H1 (cell line): ENCODE measurements around the gene PRDM10. TPM values are rescaled to one million over a fixed set of nuclear protein-coding genes. Genes with fewer than 3 reads are reported as not detected.

ENCODE experiments used
- CHD2 ChIP-seq: IDR thresholded peaks from 2 replicates; pipeline ENCODE4 v1.6.1; 2012; ENCODE audit warnings: low read length, improper control_type of control experiment
- CREB1 ChIP-seq: IDR thresholded peaks from 2 replicates; pipeline ENCODE4 v1.6.1; 2012; ENCODE audit warnings: inconsistent platforms
- GTF2F1 ChIP-seq: IDR thresholded peaks from 2 replicates; pipeline ENCODE4 v1.6.1; 2012; ENCODE audit warnings: low read depth, low read length, improper control_type of control experiment, borderline replicate concordance
- KDM1A ChIP-seq: fragments of 200-600, 300-600 bp; sonication (generic); IDR thresholded peaks from 2 replicates; pipeline ENCODE4 v1.7.1; 2016; ENCODE audit warnings: mild to moderate bottlenecking, low read length, borderline replicate concordance
- KDM5A ChIP-seq: fragments of 200-600 bp; IDR thresholded peaks from 2 replicates; pipeline ENCODE4 v1.7.1; 2012; ENCODE audit warnings: mild to moderate bottlenecking, low read length, inconsistent platforms, mixed read lengths
- MAFK ChIP-seq: IDR thresholded peaks from 2 replicates; pipeline ENCODE4 v1.6.1; 2012; ENCODE audit warnings: low read depth, mild to moderate bottlenecking, improper control_type of control experiment, low read length
- RFX5 ChIP-seq: IDR thresholded peaks from 2 replicates; pipeline ENCODE4 v1.6.1; 2011; ENCODE audit warnings: low read depth, low read length, improper control_type of control experiment, borderline replicate concordance
- SRF ChIP-seq: IDR thresholded peaks from 2 replicates; pipeline ENCODE4 v1.6.1; 2011; ENCODE audit warnings: mild to moderate bottlenecking, low read depth, low read length, moderate library complexity
- SUZ12 ChIP-seq: fragments of 200-600 bp; sonication (generic); IDR thresholded peaks from 2 replicates; pipeline ENCODE4 v1.6.1; 2012; ENCODE audit warnings: mild to moderate bottlenecking, inconsistent platforms, low read length, moderate library complexity, mixed read lengths
- YY1 ChIP-seq: IDR thresholded peaks from 2 replicates; pipeline ENCODE4 v1.6.1; 2011; ENCODE audit warnings: low read depth, mild to moderate bottlenecking, low read length
- polyA plus RNA-seq, 7 experiments: library from polyadenylated mRNA; depleted of rRNA in 3 of 7; stranded (reverse) in 5 of 7; unstranded in 2 of 7; fragments of >200 nt in 5 of 7; fragments of 200-250 nt in 2 of 7; gene quantifications; 1 replicate in 5 of 7; 2 replicates in 1 of 7; 4 replicates in 1 of 7; pipeline versions ENCODE4 v1.2.1 to v1.2.3, GENCODE V29; 2011 to 2013; ENCODE audit warnings: missing spikeins in 2 of 7, mixed read lengths in 2 of 7
- total RNA-seq: library from RNA; stranded (reverse); fragmentation: NEBNext Ultra II Directional; extraction: Animal tissue kit (Norgen Biotek cat#: 25700); gene quantifications from 2 replicates; pipeline ENCODE4 v1.2.1, GENCODE V29; 2021
- TF ChIP-seq, protein P1 (sequence below): fragments of 300-600 bp; sonication (generic); IDR thresholded peaks from 2 replicates; pipeline ENCODE4 v1.7.1; 2012; ENCODE audit warnings: low read length, moderate library complexity, mild to moderate bottlenecking, inconsistent platforms; ENCODE audit not compliant: insufficient replicate concordance

The PRDM10 gene
- total and polyA plus RNA-seq, 2 of the 8 experiments (the other 6 are each of a cell fraction or from before 2014, with no cell fraction given): 15.5 to 19.2 TPM

DNA sequence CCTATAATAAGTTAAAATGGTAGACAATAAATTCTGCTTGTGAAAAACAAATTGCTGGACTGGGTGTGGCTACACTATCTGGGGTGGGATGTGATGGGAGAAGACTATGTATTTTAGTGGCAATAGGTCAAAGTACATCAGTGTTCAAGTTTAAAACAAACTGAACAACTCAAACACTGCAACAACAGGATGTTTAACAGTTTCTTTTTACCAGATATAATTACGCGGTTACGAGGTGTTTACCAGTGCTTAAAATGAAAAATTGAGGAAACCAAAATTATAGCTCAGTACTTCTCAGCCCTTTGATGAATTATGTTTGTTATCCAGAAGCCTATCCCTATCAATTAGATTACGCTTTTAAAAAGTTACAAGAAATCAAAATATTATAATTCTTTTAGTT is 3.2 kb downstream of the PRDM10 start (continued):
- TF ChIP-seq, protein P1, sequence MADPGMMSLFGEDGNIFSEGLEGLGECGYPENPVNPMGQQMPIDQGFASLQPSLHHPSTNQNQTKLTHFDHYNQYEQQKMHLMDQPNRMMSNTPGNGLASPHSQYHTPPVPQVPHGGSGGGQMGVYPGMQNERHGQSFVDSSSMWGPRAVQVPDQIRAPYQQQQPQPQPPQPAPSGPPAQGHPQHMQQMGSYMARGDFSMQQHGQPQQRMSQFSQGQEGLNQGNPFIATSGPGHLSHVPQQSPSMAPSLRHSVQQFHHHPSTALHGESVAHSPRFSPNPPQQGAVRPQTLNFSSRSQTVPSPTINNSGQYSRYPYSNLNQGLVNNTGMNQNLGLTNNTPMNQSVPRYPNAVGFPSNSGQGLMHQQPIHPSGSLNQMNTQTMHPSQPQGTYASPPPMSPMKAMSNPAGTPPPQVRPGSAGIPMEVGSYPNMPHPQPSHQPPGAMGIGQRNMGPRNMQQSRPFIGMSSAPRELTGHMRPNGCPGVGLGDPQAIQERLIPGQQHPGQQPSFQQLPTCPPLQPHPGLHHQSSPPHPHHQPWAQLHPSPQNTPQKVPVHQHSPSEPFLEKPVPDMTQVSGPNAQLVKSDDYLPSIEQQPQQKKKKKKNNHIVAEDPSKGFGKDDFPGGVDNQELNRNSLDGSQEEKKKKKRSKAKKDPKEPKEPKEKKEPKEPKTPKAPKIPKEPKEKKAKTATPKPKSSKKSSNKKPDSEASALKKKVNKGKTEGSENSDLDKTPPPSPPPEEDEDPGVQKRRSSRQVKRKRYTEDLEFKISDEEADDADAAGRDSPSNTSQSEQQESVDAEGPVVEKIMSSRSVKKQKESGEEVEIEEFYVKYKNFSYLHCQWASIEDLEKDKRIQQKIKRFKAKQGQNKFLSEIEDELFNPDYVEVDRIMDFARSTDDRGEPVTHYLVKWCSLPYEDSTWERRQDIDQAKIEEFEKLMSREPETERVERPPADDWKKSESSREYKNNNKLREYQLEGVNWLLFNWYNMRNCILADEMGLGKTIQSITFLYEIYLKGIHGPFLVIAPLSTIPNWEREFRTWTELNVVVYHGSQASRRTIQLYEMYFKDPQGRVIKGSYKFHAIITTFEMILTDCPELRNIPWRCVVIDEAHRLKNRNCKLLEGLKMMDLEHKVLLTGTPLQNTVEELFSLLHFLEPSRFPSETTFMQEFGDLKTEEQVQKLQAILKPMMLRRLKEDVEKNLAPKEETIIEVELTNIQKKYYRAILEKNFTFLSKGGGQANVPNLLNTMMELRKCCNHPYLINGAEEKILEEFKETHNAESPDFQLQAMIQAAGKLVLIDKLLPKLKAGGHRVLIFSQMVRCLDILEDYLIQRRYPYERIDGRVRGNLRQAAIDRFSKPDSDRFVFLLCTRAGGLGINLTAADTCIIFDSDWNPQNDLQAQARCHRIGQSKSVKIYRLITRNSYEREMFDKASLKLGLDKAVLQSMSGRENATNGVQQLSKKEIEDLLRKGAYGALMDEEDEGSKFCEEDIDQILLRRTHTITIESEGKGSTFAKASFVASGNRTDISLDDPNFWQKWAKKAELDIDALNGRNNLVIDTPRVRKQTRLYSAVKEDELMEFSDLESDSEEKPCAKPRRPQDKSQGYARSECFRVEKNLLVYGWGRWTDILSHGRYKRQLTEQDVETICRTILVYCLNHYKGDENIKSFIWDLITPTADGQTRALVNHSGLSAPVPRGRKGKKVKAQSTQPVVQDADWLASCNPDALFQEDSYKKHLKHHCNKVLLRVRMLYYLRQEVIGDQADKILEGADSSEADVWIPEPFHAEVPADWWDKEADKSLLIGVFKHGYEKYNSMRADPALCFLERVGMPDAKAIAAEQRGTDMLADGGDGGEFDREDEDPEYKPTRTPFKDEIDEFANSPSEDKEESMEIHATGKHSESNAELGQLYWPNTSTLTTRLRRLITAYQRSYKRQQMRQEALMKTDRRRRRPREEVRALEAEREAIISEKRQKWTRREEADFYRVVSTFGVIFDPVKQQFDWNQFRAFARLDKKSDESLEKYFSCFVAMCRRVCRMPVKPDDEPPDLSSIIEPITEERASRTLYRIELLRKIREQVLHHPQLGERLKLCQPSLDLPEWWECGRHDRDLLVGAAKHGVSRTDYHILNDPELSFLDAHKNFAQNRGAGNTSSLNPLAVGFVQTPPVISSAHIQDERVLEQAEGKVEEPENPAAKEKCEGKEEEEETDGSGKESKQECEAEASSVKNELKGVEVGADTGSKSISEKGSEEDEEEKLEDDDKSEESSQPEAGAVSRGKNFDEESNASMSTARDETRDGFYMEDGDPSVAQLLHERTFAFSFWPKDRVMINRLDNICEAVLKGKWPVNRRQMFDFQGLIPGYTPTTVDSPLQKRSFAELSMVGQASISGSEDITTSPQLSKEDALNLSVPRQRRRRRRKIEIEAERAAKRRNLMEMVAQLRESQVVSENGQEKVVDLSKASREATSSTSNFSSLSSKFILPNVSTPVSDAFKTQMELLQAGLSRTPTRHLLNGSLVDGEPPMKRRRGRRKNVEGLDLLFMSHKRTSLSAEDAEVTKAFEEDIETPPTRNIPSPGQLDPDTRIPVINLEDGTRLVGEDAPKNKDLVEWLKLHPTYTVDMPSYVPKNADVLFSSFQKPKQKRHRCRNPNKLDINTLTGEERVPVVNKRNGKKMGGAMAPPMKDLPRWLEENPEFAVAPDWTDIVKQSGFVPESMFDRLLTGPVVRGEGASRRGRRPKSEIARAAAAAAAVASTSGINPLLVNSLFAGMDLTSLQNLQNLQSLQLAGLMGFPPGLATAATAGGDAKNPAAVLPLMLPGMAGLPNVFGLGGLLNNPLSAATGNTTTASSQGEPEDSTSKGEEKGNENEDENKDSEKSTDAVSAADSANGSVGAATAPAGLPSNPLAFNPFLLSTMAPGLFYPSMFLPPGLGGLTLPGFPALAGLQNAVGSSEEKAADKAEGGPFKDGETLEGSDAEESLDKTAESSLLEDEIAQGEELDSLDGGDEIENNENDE: no peak
- TF ChIP-seq MAFK: no peak
- TF ChIP-seq KDM5A: no peak
- TF ChIP-seq RFX5: no peak
- TF ChIP-seq GTF2F1: no peak
- no peak for TF ChIP-seq CREB1
- no peak for TF ChIP-seq YY1
- TF ChIP-seq SRF: no peak
- no peak for TF ChIP-seq SUZ12
- TF ChIP-seq CHD2: no peak
- TF ChIP-seq KDM1A: no peak
